Transverse colon (tissue), 4 donors: ENCODE measurements around the gene HSBP1. TPM values are rescaled to one million over a fixed set of nuclear protein-coding genes. Genes with fewer than 3 reads are reported as not detected.

Source experiments
- DNase-seq: peaks from one replicate; pipeline ENCODE4 v3.0.0-alpha.2; 2019
- H3K27ac ChIP-seq, 4 donors: fragments of 200-600 bp; sonication (generic); 2 replicates each; pipeline ENCODE4 v1.5.1; 2016 to 2018; ENCODE audit warnings: inconsistent platforms in 4 of 4
- H3K27me3 ChIP-seq: fragments of 200-600 bp; sonication (generic); 2 replicates; pipeline ENCODE4 v1.5.1; 2017; ENCODE audit warnings: inconsistent platforms
- H3K36me3 ChIP-seq, 4 donors: fragments of 200-600 bp; sonication (generic); 2 replicates each; pipeline ENCODE4 v1.5.1; 2017 to 2019; ENCODE audit warnings: inconsistent platforms in 4 of 4
- H3K4me1 ChIP-seq, 4 donors: fragments of 200-600 bp; sonication (generic); 2 replicates each; pipeline ENCODE4 v1.5.1; 2017 to 2020; ENCODE audit warnings: inconsistent platforms in 4 of 4
- H3K4me3 ChIP-seq, 4 donors: fragments of 200-600 bp; sonication (generic); 1 replicate in 1 of 4; 2 replicates in 3 of 4; pipeline versions ENCODE4 v1.5.1 to v1.6.1; 2017 to 2019; ENCODE audit warnings: inconsistent platforms in 4 of 4
- H3K9me3 ChIP-seq, 2 donors: fragments of 200-600 bp; sonication (generic); 2 replicates each; pipeline ENCODE4 v1.5.1; 2017 to 2019; ENCODE audit warnings: inconsistent platforms in 2 of 2
- CTCF ChIP-seq, 5 experiments: fragments of 200-600 bp in 3 of 5; fragments of 450-650 bp in 2 of 5; sonication (generic) in 3 of 5; IDR thresholded peaks; 1 replicate in 2 of 5; 2 replicates in 3 of 5; pipeline ENCODE4 v1.5.1; 2016 to 2017; ENCODE audit warnings: antibody characterized with exemption in 5 of 5, inconsistent platforms in 3 of 5, mild to moderate bottlenecking in 2 of 5, moderate library complexity in 1 of 5
- EP300 ChIP-seq: sonication (generic); formaldehyde crosslinking; IDR thresholded peaks from one replicate; pipeline ENCODE4 v1.6.1; 2017; ENCODE audit warnings: antibody characterized with exemption, low read depth
- POLR2A ChIP-seq: fragments of 450-650 bp; IDR thresholded peaks from one replicate; pipeline ENCODE4 v1.6.1; 2016; ENCODE audit warnings: antibody characterized with exemption, mild to moderate bottlenecking, moderate library complexity
- POLR2AphosphoS5 ChIP-seq, 3 donors: sonication (generic); formaldehyde crosslinking; IDR thresholded peaks; one replicate each; pipeline ENCODE4 v1.6.1; 2016; ENCODE audit warnings: antibody characterized with exemption in 3 of 3
- WGBS, 2 donors: methylation state at CpG; one replicate each; pipeline ENCODE4 v1.1.5; 2018; ENCODE audit warnings: low coverage in 1 of 2; 5-methylcytosine and 5-hydroxymethylcytosine counted together
- in situ Hi-C, 4 donors: fragments of 200-750 bp; cut with MboI; loops; one replicate each; pipeline versions ENCODE4 v1.15.0 to v1.15.1; 2017; ENCODE audit warnings: low sequenced_read_pairs in 3 of 4, low pct_ligation_motif_present in 1 of 4, low pct_unique_long_range_greater_than_20kb in 1 of 4
- intact Hi-C: fragments of 100-400 bp; cut with DNase I; formaldehyde crosslinking; loops from one replicate; pipeline ENCODE4 v1.15.1; 2023; ENCODE audit warnings: low total_unique reads
- total RNA-seq, 4 donors: library from RNA; depleted of rRNA; stranded (reverse); fragments of >200 nt; gene quantifications; one replicate each; pipeline ENCODE4 v1.1.0, GENCODE V29; 2016

Gene HSBP1
- total RNA-seq, 4 donors from 2014 or later: 3.4 to 14.0 (median 10.8) TPM

- intact Hi-C loops (no loop called here), in situ Hi-C loops (no loop called here)
- WGBS, 2 donors: 49 to 50% methylated on average over 2 to 9 of the region's 9 CpGs
These were observed 10.8 kb upstream of the HSBP1 start for GRCh38 chr16:83797013-83797412.

GRCh38 chr16:83799336-83799735 is 8.4 kb upstream of the HSBP1 start:
- H3K36me3 ChIP-seq: no peaks in the 10 kb centered on the region
- H3K4me3 ChIP-seq: no peak overlapping the region
- H3K4me1 ChIP-seq: peaks cover 0 to 11% (median 4%) of the 10 kb centered on the region in 4 donors
- intact Hi-C loops: no loop called here
- TF ChIP-seq POLR2A (no peak), CTCF (IDR thresholded peaks at IDR 0.05) (no peak), EP300 (no peak), POLR2AphosphoS5 (IDR thresholded peaks at IDR 0.05) (no peak)
- no peak overlapping the region for H3K27ac ChIP-seq
- WGBS, 2 donors: 45 to 100% methylated on average over 1 of the region's 1 CpG
- no peak for DNase-seq
- H3K27me3 ChIP-seq: peaks cover 3% of the 10 kb centered on the region
- H3K9me3 ChIP-seq: no peaks in the 10 kb centered on the region
- in situ Hi-C loops: no loop called here

More at GRCh38 chr16:83797013-83797412, 10.8 kb upstream of the HSBP1 start:
- peaks cover 3% of the 10 kb centered on the region for H3K27me3 ChIP-seq
- H3K9me3 ChIP-seq: no peaks in the 10 kb centered on the region
- no peak overlapping the region for H3K4me3 ChIP-seq
- H3K27ac ChIP-seq: no peak overlapping the region
- H3K36me3 ChIP-seq: no peaks in the 10 kb centered on the region
- no peak for TF ChIP-seq EP300
- no peak for TF ChIP-seq CTCF (IDR thresholded peaks at IDR 0.05)
- no peak for TF ChIP-seq POLR2AphosphoS5 (IDR thresholded peaks at IDR 0.05)
- no peak for TF ChIP-seq POLR2A
- H3K4me1 ChIP-seq: peaks cover 0 to 2% (median 1%) of the 10 kb centered on the region in 4 donors
- DNase-seq: no peak

GRCh38 chr16:83802135-83802534 is 5.6 kb upstream of the HSBP1 start:
- Histone ChIP-seq H3K4me3 (peak overlapping the region in 1 of 4 donors; percentile 32), H3K4me1 (peaks cover 0 to 11% (median 4%) of the 10 kb centered on the region in 4 donors), H3K27me3 (peaks cover 3% of the 10 kb centered on the region), H3K27ac (peak overlapping the region; percentile 14 to 50 (median 46)), H3K36me3 (no peaks in the 10 kb centered on the region), H3K9me3 (no peaks in the 10 kb centered on the region)
- intact Hi-C loops (no loop called here), in situ Hi-C loops (loop anchor here in 3 of 4 donors (25.0 kb wide), 2 partner anchors 260 to 385 kb away; partner anchors contain the start of genes ADAD2 (in 1 of the 3) and TAF1C (in 1 of the 3))
- 9 to 11% methylated on average over 6 of the region's 6 CpGs for WGBS, 2 donors
- DNase-seq: no peak
- TF ChIP-seq EP300 (no peak), POLR2AphosphoS5 (IDR thresholded peaks at IDR 0.05) (peak in 1 of 3 donors; percentile 13)

- peaks cover 3% of the 10 kb centered on the region for H3K27me3 ChIP-seq
- in situ Hi-C loops (loop anchor here in 3 of 4 donors (25.0 kb wide), 2 partner anchors 260 to 385 kb away; partner anchors contain the start of genes ADAD2 (in 1 of the 3) and TAF1C (in 1 of the 3)), intact Hi-C loops (no loop called here)
- TF ChIP-seq POLR2AphosphoS5 (IDR thresholded peaks at IDR 0.05): no peak
- DNase-seq: no peak
- H3K4me1 ChIP-seq: peaks cover 0 to 11% (median 4%) of the 10 kb centered on the region in 4 donors
- peak overlapping the region; percentile 14 to 50 (median 46) for H3K27ac ChIP-seq
- peak overlapping the region in 1 of 4 donors; percentile 32 for H3K4me3 ChIP-seq
- no peaks in the 10 kb centered on the region for H3K9me3 ChIP-seq
- 62 to 71% methylated on average over 5 to 11 of the region's 11 CpGs for WGBS, 2 donors
- H3K36me3 ChIP-seq: no peaks in the 10 kb centered on the region
These were observed 5.1 kb upstream of the HSBP1 start for GRCh38 chr16:83802554-83803205.

GRCh38 chr16:83803811-83804210 is 4.0 kb upstream of the HSBP1 start:
- H3K9me3 ChIP-seq: no peaks in the 10 kb centered on the region
- intact Hi-C loops (no loop called here), in situ Hi-C loops (loop anchor here in 3 of 4 donors (25.0 kb wide), 2 partner anchors 258 to 383 kb away; partner anchors contain the start of genes ADAD2 (in 1 of the 3) and TAF1C (in 1 of the 3))
- WGBS, 2 donors: 64 to 69% methylated on average over 3 of the region's 3 CpGs
- peaks cover 0 to 16% (median 8%) of the 10 kb centered on the region in 4 donors for H3K4me1 ChIP-seq
- no peak overlapping the region for H3K27ac ChIP-seq
- H3K27me3 ChIP-seq: peaks cover 3% of the 10 kb centered on the region
- H3K4me3 ChIP-seq: no peak overlapping the region
- H3K36me3 ChIP-seq: no peaks in the 10 kb centered on the region
- no peak for DNase-seq
- TF ChIP-seq CTCF (IDR thresholded peaks at IDR 0.05) (no peak), POLR2AphosphoS5 (IDR thresholded peaks at IDR 0.05) (no peak), EP300 (no peak)
